MCF 10A (cell line): Measurements from ENCODE around the gene UNC5A. TPM values are rescaled to one million over a fixed set of nuclear protein-coding genes. Genes with fewer than 3 reads are reported as not detected.

Source experiments
- BruUV-seq: library from RNA; stranded (reverse); fragments of 400-500 nt; replicated peaks from 2 replicates; lab custom pipeline; 2021; lab: Mats Ljungman, UMichigan
- CTCF ChIA-PET: fragments of 300-600 bp; sonication (Branson Sonifier 250); formaldehyde crosslinking; extraction: SDS; loops from one replicate; lab custom pipeline; 2021; ENCODE audit warnings: antibody characterized with exemption, inconsistent platforms; lab: Yijun Ruan, JAX
- POLR2A ChIA-PET: fragments of 300-600, 350-650 bp; sonication (Branson Sonifier 250); formaldehyde crosslinking; extraction: SDS; loops from one replicate; lab custom pipeline; 2020; ENCODE audit warnings: antibody characterized with exemption, inconsistent platforms; lab: Yijun Ruan, JAX
- DNase-seq: peaks from one replicate; pipeline ENCODE4 v3.0.0-alpha.2; 2018; ENCODE audit not compliant: unreplicated experiment
- H3K27ac Mint-ChIP-seq: one replicate; pipeline ENCODE4 v1.8.0; 2022; ENCODE audit warnings: mild to moderate bottlenecking, low read depth, mixed read lengths; ENCODE audit not compliant: unreplicated experiment
- H3K27me3 Mint-ChIP-seq: one replicate; pipeline ENCODE4 v1.8.0; 2022; ENCODE audit warnings: mixed read lengths; ENCODE audit not compliant: insufficient read depth, unreplicated experiment
- H3K36me3 Mint-ChIP-seq: one replicate; pipeline ENCODE4 v1.8.0; 2022; ENCODE audit warnings: mild to moderate bottlenecking, moderate library complexity, mixed read lengths; ENCODE audit not compliant: insufficient read depth, unreplicated experiment
- H3K4me1 Mint-ChIP-seq: one replicate; pipeline ENCODE4 v1.8.0; 2022; ENCODE audit warnings: mixed read lengths; ENCODE audit not compliant: insufficient read depth, unreplicated experiment
- H3K4me3 Mint-ChIP-seq: one replicate; pipeline ENCODE4 v1.8.0; 2022; ENCODE audit warnings: mild to moderate bottlenecking, moderate library complexity, mixed read lengths; ENCODE audit not compliant: unreplicated experiment
- H3K9me3 Mint-ChIP-seq: one replicate; pipeline ENCODE4 v1.8.0; 2022; ENCODE audit warnings: mixed read lengths; ENCODE audit not compliant: unreplicated experiment
- intact Hi-C: fragments of 100-400 bp; cut with micrococcal nuclease; formaldehyde crosslinking; loops from 2 replicates; pipeline ENCODE4 v1.14.1; 2022
- total RNA-seq: library from RNA; stranded (reverse); gene quantifications from 2 replicates; pipeline ENCODE4 v1.2.3, GENCODE V29; 2022
- TF ChIP-seq, protein P1 (sequence below): fragments of 200-600 bp; IDR thresholded peaks from one replicate; pipeline ENCODE4 v1.8.0; 2022; ENCODE audit warnings: antibody characterized with exemption, mild to moderate bottlenecking; ENCODE audit not compliant: unreplicated experiment

UNC5A gene
- total RNA-seq, 1 experiment from 2014 or later = 0.51 TPM

DNA sequence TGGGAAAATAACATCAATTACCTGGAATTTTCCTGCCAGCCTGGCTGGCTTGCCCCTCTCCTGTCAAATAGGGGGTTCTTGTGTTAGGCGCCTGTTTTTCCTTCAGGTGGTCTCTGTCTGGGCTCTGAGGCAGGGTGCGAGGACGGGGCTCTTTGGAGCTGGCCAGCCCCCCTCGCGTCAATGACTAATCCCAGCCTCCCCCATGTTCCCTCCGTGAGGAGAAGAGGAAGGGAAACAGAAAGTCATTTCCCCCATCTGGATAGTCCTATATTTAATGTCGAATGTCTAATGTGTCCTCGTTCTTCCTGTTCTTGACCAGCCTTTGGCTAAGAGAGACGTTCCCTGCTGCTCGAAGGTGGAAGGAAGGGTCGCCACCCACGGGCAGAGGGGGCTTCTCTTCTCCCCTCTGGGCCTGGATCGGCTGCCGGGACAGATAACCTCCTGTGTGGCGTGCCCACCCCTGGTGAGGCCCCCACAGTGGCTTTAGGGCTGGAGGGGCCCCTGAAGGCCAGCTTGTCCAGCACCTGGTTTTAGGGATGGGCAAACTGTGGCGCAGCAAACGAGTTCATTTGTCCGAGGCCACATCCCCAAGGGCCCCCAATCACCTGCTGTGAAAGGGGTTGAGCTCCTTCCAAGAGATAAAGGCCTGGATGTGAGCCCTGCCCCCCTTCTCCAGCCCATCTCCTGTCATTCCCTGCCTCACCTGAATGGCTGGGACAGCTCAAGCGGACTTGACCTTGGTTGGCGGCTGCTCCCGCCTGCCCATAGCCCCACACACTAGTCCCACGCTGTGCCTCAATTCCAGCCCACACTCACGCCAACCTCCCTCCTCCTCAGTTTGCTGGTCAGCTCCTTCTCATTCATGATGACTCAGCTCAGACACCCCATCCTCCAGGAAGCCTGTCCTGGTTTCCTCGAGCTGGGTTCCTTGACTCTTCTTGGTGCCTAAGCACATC lies 35.9 kb upstream of the UNC5A start:
- TF ChIP-seq, protein P1, sequence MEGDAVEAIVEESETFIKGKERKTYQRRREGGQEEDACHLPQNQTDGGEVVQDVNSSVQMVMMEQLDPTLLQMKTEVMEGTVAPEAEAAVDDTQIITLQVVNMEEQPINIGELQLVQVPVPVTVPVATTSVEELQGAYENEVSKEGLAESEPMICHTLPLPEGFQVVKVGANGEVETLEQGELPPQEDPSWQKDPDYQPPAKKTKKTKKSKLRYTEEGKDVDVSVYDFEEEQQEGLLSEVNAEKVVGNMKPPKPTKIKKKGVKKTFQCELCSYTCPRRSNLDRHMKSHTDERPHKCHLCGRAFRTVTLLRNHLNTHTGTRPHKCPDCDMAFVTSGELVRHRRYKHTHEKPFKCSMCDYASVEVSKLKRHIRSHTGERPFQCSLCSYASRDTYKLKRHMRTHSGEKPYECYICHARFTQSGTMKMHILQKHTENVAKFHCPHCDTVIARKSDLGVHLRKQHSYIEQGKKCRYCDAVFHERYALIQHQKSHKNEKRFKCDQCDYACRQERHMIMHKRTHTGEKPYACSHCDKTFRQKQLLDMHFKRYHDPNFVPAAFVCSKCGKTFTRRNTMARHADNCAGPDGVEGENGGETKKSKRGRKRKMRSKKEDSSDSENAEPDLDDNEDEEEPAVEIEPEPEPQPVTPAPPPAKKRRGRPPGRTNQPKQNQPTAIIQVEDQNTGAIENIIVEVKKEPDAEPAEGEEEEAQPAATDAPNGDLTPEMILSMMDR = no peak
- Mint-ChIP-seq H3K4me3 (no peak overlapping the region), H3K27ac (no peak overlapping the region), H3K4me1 (no peaks in the 10 kb centered on the region), H3K36me3 (no peaks in the 10 kb centered on the region), H3K27me3 (peaks cover 50% of the 10 kb centered on the region), H3K9me3 (no peaks in the 10 kb centered on the region)
- no TSS peak for BruUV-seq
- intact Hi-C loops = no loop called here
- POLR2A ChIA-PET = interaction anchor here (0.9 to 1.2 kb wide), 2 partner anchors 10 to 17 kb away, joined by 3 read pairs; no protein-coding TSS in a partner anchor
- DNase-seq = no peak
- CTCF ChIA-PET = interaction anchor here (0.9 kb wide), 1 partner anchor 114 kb away, joined by 3 read pairs; no protein-coding TSS in a partner anchor

DNA sequence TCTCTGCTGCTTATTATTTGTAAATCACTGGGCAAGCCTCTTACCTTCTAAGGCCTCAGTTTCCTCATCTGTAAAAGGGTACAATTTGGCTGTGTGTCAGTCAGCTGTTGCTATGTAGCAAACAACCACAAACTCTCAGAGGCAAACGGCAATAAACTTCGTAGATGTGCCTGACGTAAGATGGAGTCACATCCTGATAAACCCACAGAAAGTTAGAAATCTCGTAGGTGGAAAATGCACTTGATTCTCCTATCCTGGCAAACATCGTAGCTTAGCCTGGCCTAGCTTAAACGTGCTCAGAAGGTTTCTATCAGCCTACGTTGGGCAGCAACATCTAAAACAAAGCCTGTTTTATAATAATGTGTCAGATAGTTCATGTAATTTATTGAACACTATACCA lies 35.0 kb upstream of the UNC5A start:
- no peak for DNase-seq
- BruUV-seq = no TSS peak

DNA sequence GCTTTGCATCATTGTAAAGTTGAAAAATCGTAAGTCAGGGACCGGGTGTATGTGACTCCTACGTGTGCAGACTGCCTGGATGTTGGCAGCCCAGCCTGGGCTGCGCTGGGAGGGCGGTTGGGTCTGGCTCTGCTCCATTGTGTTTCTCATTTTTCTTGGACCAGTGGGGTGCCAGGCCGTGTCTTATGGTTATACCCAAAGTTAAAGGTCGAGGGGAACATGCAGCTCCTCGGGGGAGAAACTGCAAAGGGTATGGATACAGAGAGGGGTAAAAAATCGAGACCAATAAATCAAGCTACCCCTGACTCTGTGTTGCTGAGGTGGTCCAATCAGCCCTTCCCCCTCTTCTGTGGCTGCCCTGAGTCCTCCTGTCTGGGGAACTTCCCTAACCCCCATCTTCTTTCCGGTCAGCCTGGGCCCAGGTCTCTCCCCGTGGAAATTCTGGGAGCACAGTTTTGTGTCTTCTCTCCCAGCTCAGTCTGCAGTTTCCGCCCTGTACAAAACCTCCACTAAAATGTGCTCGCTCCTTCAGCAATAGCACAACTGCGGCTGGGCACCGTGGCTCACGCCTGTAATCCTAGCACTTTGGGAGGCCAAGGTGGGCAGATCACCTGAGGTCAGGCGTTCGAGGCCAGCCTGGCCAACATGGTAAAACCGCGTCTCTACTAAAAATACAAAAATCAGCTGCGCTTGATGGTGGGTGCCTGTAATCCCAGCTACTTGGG lies 34.1 kb upstream of the UNC5A start:
- TF ChIP-seq, protein P1 = no peak
- ChIA-PET CTCF (no interaction called here), POLR2A (interaction anchor here (0.5 kb wide), 1 partner anchor 1047 kb away, joined by 3 read pairs; no protein-coding TSS in a partner anchor)
- no peak for DNase-seq
- Mint-ChIP-seq H3K36me3 (no peaks in the 10 kb centered on the region), H3K27me3 (peaks cover 42% of the 10 kb centered on the region), H3K27ac (no peak overlapping the region), H3K4me1 (peaks cover 7% of the 10 kb centered on the region), H3K9me3 (no peaks in the 10 kb centered on the region), H3K4me3 (no peak overlapping the region)
- intact Hi-C loops = no loop called here
- BruUV-seq = no TSS peak

More for the DNA sequence above, 35.0 kb upstream of the UNC5A start:
- Mint-ChIP-seq H3K27ac (no peak overlapping the region), H3K4me1 (peaks cover 7% of the 10 kb centered on the region), H3K36me3 (no peaks in the 10 kb centered on the region), H3K4me3 (no peak overlapping the region), H3K9me3 (no peaks in the 10 kb centered on the region), H3K27me3 (peaks cover 45% of the 10 kb centered on the region)
- intact Hi-C loops = no loop called here
- TF ChIP-seq, protein P1 = no peak
- ChIA-PET POLR2A (interaction anchor here (0.9 to 1.2 kb wide), 2 partner anchors 9 to 18 kb away, joined by 3 read pairs; no protein-coding TSS in a partner anchor), CTCF (interaction anchor here (0.9 kb wide), 1 partner anchor 115 kb away, joined by 3 read pairs; no protein-coding TSS in a partner anchor)

DNA sequence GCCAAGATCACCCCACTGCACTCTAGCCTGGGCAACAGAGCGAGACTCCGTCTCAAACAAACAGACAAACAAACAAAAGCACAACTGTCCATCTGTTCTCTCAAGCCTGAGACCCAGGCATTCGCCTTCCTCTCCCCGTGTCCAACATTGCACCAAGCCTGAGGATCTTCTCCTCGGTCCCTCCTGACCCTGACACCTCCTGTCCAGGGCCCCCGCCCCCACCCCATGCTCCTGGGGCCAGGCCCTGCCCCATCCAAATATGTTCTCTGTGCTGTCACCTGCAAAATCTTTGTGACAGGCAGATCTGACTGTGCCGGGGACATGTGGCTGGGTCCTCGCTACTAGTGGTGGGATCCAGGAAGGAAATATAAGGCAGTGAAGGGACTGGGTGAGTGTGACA lies 33.4 kb upstream of the UNC5A start:
- Mint-ChIP-seq H3K27me3 (peaks cover 36% of the 10 kb centered on the region), H3K27ac (no peak overlapping the region), H3K4me1 (peaks cover 7% of the 10 kb centered on the region), H3K36me3 (no peaks in the 10 kb centered on the region), H3K4me3 (no peak overlapping the region), H3K9me3 (no peaks in the 10 kb centered on the region)
- no TSS peak for BruUV-seq
- TF ChIP-seq, protein P1 = no peak
- intact Hi-C loops = no loop called here
- ChIA-PET CTCF (no interaction called here), POLR2A (no interaction called here)
- DNase-seq = no peak
